ENCODE results near the gene AGPAT1. TPM values are rescaled to one million over a fixed set of nuclear protein-coding genes. Genes with fewer than 3 reads are reported as not detected.

Gene AGPAT1
- total and polyA plus RNA-seq, 10 of the 15 experiments (the other 5 are each of a cell fraction or from before 2014, with no cell fraction given) = 13.9 to 39.5 (median 24.7) TPM

- no peak for ATAC-seq
- H3K79me2 ChIP-seq (ENCODE audit: control insufficient read depth, insufficient read depth, low read length) = peaks cover 14% of the 10 kb centered on the region
- ChIA-PET POLR2A (interaction anchor here (0.6 kb wide), 1 partner anchor 10 kb away, joined by 3 read pairs; no protein-coding TSS in a partner anchor), SMC1A (ENCODE audit: uncharacterized antibody, unreplicated experiment) (interaction anchor here (1.5 kb wide), 1 partner anchor 14 kb away, joined by 3 read pairs; no protein-coding TSS in a partner anchor), CTCF (interaction anchor here (1.0 kb wide), 1 partner anchor 13 kb away, joined by 4 read pairs; no protein-coding TSS in a partner anchor), RAD21 (ENCODE audit: unreplicated experiment) (interaction anchor here (1.2 kb wide), 1 partner anchor 13 kb away, joined by 3 read pairs; no protein-coding TSS in a partner anchor)
- intact Hi-C loops (cut with micrococcal nuclease; ENCODE audit: unreplicated experiment) = no loop called here
- H3K9ac ChIP-seq (ENCODE audit: control insufficient read depth, insufficient read depth, low read length) = no peak overlapping the region
- DNase-seq (ENCODE audit: low read depth, low spot score) = no peak
- BruUV-seq (replicated peaks) = no TSS peak
- peaks cover 4 to 7% of the 10 kb centered on the region in 2 experiments; a peak in 3 of 4 replicates for H3K36me3 ChIP-seq (ENCODE audit: control insufficient read depth in 2 of 2, insufficient read depth in 2 of 2, low read length in 1 of 2)
- H4K20me1 ChIP-seq (ENCODE audit: control insufficient read depth, insufficient read depth) = no peaks in the 10 kb centered on the region
- in situ Hi-C loops (cut with MboI) = no loop called here
- no peak overlapping the region for H3K4me2 ChIP-seq (ENCODE audit: control insufficient read depth, insufficient read depth)
- H3K4me3 ChIP-seq = no peak overlapping the region
- no peak for TF ChIP-seq TCF7 (IDR thresholded peaks at IDR 0.05; ENCODE audit: borderline replicate concordance)
- TF ChIP-seq ZBTB33 (IDR thresholded peaks at IDR 0.05) = no peak
- no peak for TF ChIP-seq PRDM15 (CRISPR knock-in tag; IDR thresholded peaks at IDR 0.05)
- no peak for TF ChIP-seq SPI1 (IDR thresholded peaks at IDR 0.05; ENCODE audit: borderline replicate concordance, insufficient read depth, low read depth, low read length)
- TF ChIP-seq NBN (IDR thresholded peaks at IDR 0.05) = no peak
- no peaks in the 10 kb centered on the region for H3K9me3 ChIP-seq (replicated peaks; ENCODE audit: control insufficient read depth, insufficient read depth, low read length)
- no peak overlapping the region for H3K27ac ChIP-seq (ENCODE audit: control insufficient read depth, insufficient read depth)
- no peak overlapping the region for H2AFZ ChIP-seq (ENCODE audit: control insufficient read depth, low read depth, low read length)
- FAIRE-seq = no peak
- peaks cover 12% of the 10 kb centered on the region for H3K4me1 ChIP-seq (ENCODE audit: control insufficient read depth, insufficient read depth, low read length)
- H3K27me3 ChIP-seq (replicated peaks in 1 of 2; ENCODE audit: control insufficient read depth in 2 of 2, insufficient read depth in 2 of 2, low read length in 1 of 2) = no peaks in the 10 kb centered on the region
- 85% methylated on average over 10 of the region's 10 CpGs for WGBS (ENCODE audit: insufficient coverage, insufficient replicate concordance, low lambda C conversion rate, missing lambda C conversion rate)
These were observed 6.1 kb upstream of the AGPAT1 start for GRCh38 chr6:32181915-32182529.

All from GM12878 (cell line).